Right lobe of liver (tissue), 4 donors: ENCODE measurements around the gene PANK1.

ENCODE experiments used
- CTCF ChIP-seq, 4 donors: fragments of 200-600 bp in 3 of 4; fragments of 450-650 bp in 1 of 4; IDR thresholded peaks; one replicate each; pipeline versions ENCODE4 v1.5.1 to v1.8.0; 2016 to 2022; ENCODE audit warnings: antibody characterized with exemption in 4 of 4, mild to moderate bottlenecking in 2 of 4
- POLR2A ChIP-seq: fragments of 450-650 bp; IDR thresholded peaks from one replicate; pipeline ENCODE4 v1.6.1; 2017; ENCODE audit warnings: antibody characterized with exemption, mild to moderate bottlenecking
- donor health status: DM: no; HTN: no; CAD: no.
- donor health status: DM: no; HTN: no; CAD: no.
- donor health status: DM: no; HTN: yes; CAD: no.

GRCh38 chr10:89592539-89592938 lies 52.5 kb downstream of the PANK1 start:
- TF ChIP-seq CTCF (IDR thresholded peaks at IDR 0.05) (no peak), POLR2A (no peak)
